IMR-90 (cell line): ENCODE results near the gene JAK1. TPM values are rescaled to one million over a fixed set of nuclear protein-coding genes. Genes with fewer than 3 reads are reported as not detected.

ENCODE experiments used
- ATAC-seq: fragments of 200-7000 bp; cut with Tn5 transposase; 2 replicates; pipeline ENCODE4 v1.9.1; 2020; ENCODE audit warnings: low read depth, mild to moderate bottlenecking, moderate library complexity
- BruUV-seq: library from RNA; stranded (reverse); fragments of 400-500 nt; replicated peaks from 2 replicates; lab custom pipeline; 2021; lab: Mats Ljungman, UMichigan
- CTCF ChIA-PET: fragments of 300-600 bp; formaldehyde crosslinking; extraction: SDS; loops from one replicate; lab custom pipeline; 2021; ENCODE audit warnings: antibody characterized with exemption; lab: Yijun Ruan, JAX
- POLR2A ChIA-PET: fragments of 300-600 bp; sonication (Branson Sonifier 250); formaldehyde crosslinking; loops from one replicate; lab custom pipeline; 2022; ENCODE audit warnings: antibody characterized with exemption; ENCODE audit not compliant: unreplicated experiment; lab: Charles Lee
- DNase-seq: peaks from one replicate; pipeline ENCODE4 v3.0.0; 2013
- H2AFZ ChIP-seq: replicated peaks from 2 replicates; pipeline ENCODE3; 2013; ENCODE audit warnings: low read length, mild to moderate bottlenecking; ENCODE audit not compliant: poor library complexity
- H2AK5ac ChIP-seq: 2 replicates; pipeline ENCODE4 v1.6.1; 2013; ENCODE audit warnings: low read depth, low read length, inconsistent platforms
- H2AK9ac ChIP-seq: replicated peaks from 2 replicates; pipeline ENCODE3; 2013; ENCODE audit warnings: mild to moderate bottlenecking, low read depth, low read length, moderate library complexity; ENCODE audit not compliant: poor library complexity
- H2BK120ac ChIP-seq: 2 replicates; pipeline ENCODE4 v1.6.1; 2013; ENCODE audit warnings: low read depth, low read length, inconsistent platforms
- H2BK15ac ChIP-seq: 3 replicates; pipeline ENCODE4 v1.6.1; 2013; ENCODE audit warnings: low read depth, low read length, inconsistent platforms
- H2BK20ac ChIP-seq: 2 replicates; pipeline ENCODE4 v1.6.1; 2013; ENCODE audit warnings: low read depth, mild to moderate bottlenecking, inconsistent platforms, low read length, moderate library complexity
- H2BK5ac ChIP-seq: 2 replicates; pipeline ENCODE4 v1.6.1; 2013; ENCODE audit warnings: mild to moderate bottlenecking, low read depth, low read length, inconsistent platforms; ENCODE audit not compliant: poor library complexity, severe bottlenecking
- H3K14ac ChIP-seq: replicated peaks from 2 replicates; pipeline ENCODE4 v1.6.1; 2013; ENCODE audit warnings: low read depth, low read length, inconsistent platforms
- H3K18ac ChIP-seq: 2 replicates; pipeline ENCODE4 v1.6.1; 2013; ENCODE audit warnings: low read depth, low read length, control low read depth
- H3K23ac ChIP-seq: 2 replicates; pipeline ENCODE4 v1.6.1; 2013; ENCODE audit warnings: low read depth, low read length, inconsistent platforms
- H3K27ac ChIP-seq: 2 replicates; pipeline ENCODE4 v1.5.1; 2013; ENCODE audit warnings: mild to moderate bottlenecking, control low read depth, low read length; ENCODE audit not compliant: insufficient read depth
- H3K27me3 ChIP-seq: 2 replicates; pipeline ENCODE4 v1.6.1; 2013; ENCODE audit warnings: low read length; ENCODE audit not compliant: control insufficient read depth, insufficient read depth
- H3K36me3 ChIP-seq: 2 replicates; pipeline ENCODE4 v1.6.1; 2013; ENCODE audit warnings: low read length, mixed read lengths; ENCODE audit not compliant: control insufficient read depth, insufficient read depth
- H3K4ac ChIP-seq: 2 replicates; pipeline ENCODE4 v1.6.1; 2013; ENCODE audit warnings: low read depth, low read length, inconsistent platforms
- H3K4me1 ChIP-seq: 2 replicates; pipeline ENCODE4 v1.6.1; 2013; ENCODE audit warnings: low read length, mixed read lengths; ENCODE audit not compliant: control insufficient read depth, insufficient read depth
- H3K4me2 ChIP-seq: 2 replicates; pipeline ENCODE4 v1.6.1; 2013; ENCODE audit warnings: low read depth, mild to moderate bottlenecking, control low read depth, low read length, moderate library complexity
- H3K4me3 ChIP-seq: 2 replicates; pipeline ENCODE4 v1.5.1; 2013; ENCODE audit warnings: low read depth, mild to moderate bottlenecking, control low read depth, low read length, moderate library complexity; ENCODE audit not compliant: insufficient read depth
- H3K56ac ChIP-seq: 2 replicates; pipeline ENCODE4 v1.6.1; 2013; ENCODE audit warnings: low read length, inconsistent platforms; ENCODE audit not compliant: insufficient read depth; ENCODE audit errors: extremely low read depth
- H3K79me1 ChIP-seq, 2 experiments: 2 replicates each; pipeline ENCODE4 v1.6.1; 2013; ENCODE audit warnings: low read length in 2 of 2, inconsistent platforms in 1 of 2, low read depth in 1 of 2
- H3K9ac ChIP-seq: 2 replicates; pipeline ENCODE4 v1.6.1; 2013; ENCODE audit warnings: low read depth, low read length, control low read depth
- H3K9me1 ChIP-seq: 2 replicates; pipeline ENCODE4 v1.6.1; 2013; ENCODE audit warnings: low read length, inconsistent platforms; ENCODE audit not compliant: insufficient read depth
- H3K9me3 ChIP-seq: 2 replicates; pipeline ENCODE4 v1.6.1; 2013; ENCODE audit warnings: low read length; ENCODE audit not compliant: control insufficient read depth, insufficient read depth
- H4K20me1 ChIP-seq: 2 replicates; pipeline ENCODE4 v1.6.1; 2013; ENCODE audit warnings: low read length, inconsistent platforms; ENCODE audit not compliant: insufficient read depth
- H4K5ac ChIP-seq: 2 replicates; pipeline ENCODE4 v1.6.1; 2013; ENCODE audit warnings: mild to moderate bottlenecking, low read depth, low read length, control low read depth
- H4K8ac ChIP-seq, 2 experiments: 2 replicates each; pipeline ENCODE4 v1.6.1; 2013; ENCODE audit warnings: low read depth in 2 of 2, low read length in 2 of 2, control low read depth in 1 of 2, inconsistent platforms in 1 of 2
- H4K91ac ChIP-seq: 2 replicates; pipeline ENCODE4 v1.6.1; 2013; ENCODE audit warnings: low read depth, low read length, inconsistent platforms; ENCODE audit not compliant: insufficient read depth
- BHLHE40 ChIP-seq: fragments of 150-350 bp; IDR thresholded peaks from 2 replicates; pipeline ENCODE4 v1.6.1; 2016; ENCODE audit warnings: mild to moderate bottlenecking, low read depth, low read length
- CEBPB ChIP-seq: IDR thresholded peaks from 2 replicates; pipeline ENCODE4 v1.6.1; 2012; ENCODE audit warnings: low read depth, low read length, improper control_type of control experiment
- CHD1 ChIP-seq: IDR thresholded peaks from 2 replicates; pipeline ENCODE4 v1.6.1; 2012; ENCODE audit warnings: low read depth, low read length, improper control_type of control experiment
- CTCF ChIP-seq: conservative IDR thresholded peaks from 2 replicates; pipeline ENCODE4 v1.5.1; 2012; ENCODE audit warnings: mild to moderate bottlenecking, low read depth, low read length, improper control_type of control experiment
- ELK1 ChIP-seq: fragments of 150-350 bp; IDR thresholded peaks from 2 replicates; pipeline ENCODE4 v1.6.1; 2016; ENCODE audit warnings: low read depth, mild to moderate bottlenecking, low read length, moderate library complexity, borderline replicate concordance
- FOS ChIP-seq: fragments of 150-350 bp; IDR thresholded peaks from 2 replicates; pipeline ENCODE4 v1.6.1; 2016; ENCODE audit warnings: low read depth, low read length
- MAFK ChIP-seq: IDR thresholded peaks from 2 replicates; pipeline ENCODE4 v1.6.1; 2012; ENCODE audit warnings: low read depth, low read length, improper control_type of control experiment
- MAZ ChIP-seq: IDR thresholded peaks from 2 replicates; pipeline ENCODE4 v1.6.1; 2012; ENCODE audit warnings: low read depth, mild to moderate bottlenecking, low read length, improper control_type of control experiment, moderate library complexity, borderline replicate concordance
- MXI1 ChIP-seq: IDR thresholded peaks from 2 replicates; pipeline ENCODE4 v1.6.1; 2012; ENCODE audit warnings: low read depth, mild to moderate bottlenecking, low read length, moderate library complexity, borderline replicate concordance
- NFE2L2 ChIP-seq: fragments of 150-350 bp; IDR thresholded peaks from 2 replicates; pipeline ENCODE4 v1.6.1; 2016; ENCODE audit warnings: low read depth, mild to moderate bottlenecking, low read length
- POLR2A ChIP-seq: IDR thresholded peaks from 2 replicates; pipeline ENCODE4 v1.6.1; 2012; ENCODE audit warnings: mild to moderate bottlenecking, low read depth, low read length
- RAD21 ChIP-seq: IDR thresholded peaks from 2 replicates; pipeline ENCODE4 v1.6.1; 2012; ENCODE audit warnings: low read length, improper control_type of control experiment
- RCOR1 ChIP-seq: IDR thresholded peaks from 2 replicates; pipeline ENCODE4 v1.6.1; 2012; ENCODE audit warnings: mild to moderate bottlenecking, low read length, improper control_type of control experiment; ENCODE audit not compliant: insufficient replicate concordance
- RFX5 ChIP-seq: IDR thresholded peaks from 2 replicates; pipeline ENCODE4 v1.8.0; 2012; ENCODE audit warnings: low read depth, mild to moderate bottlenecking, low read length, moderate library complexity
- SMC3 ChIP-seq: fragments of 150-350 bp; IDR thresholded peaks from 2 replicates; pipeline ENCODE4 v1.6.1; 2016; ENCODE audit warnings: low read depth, mild to moderate bottlenecking, antibody characterized with exemption, low read length, moderate library complexity
- USF2 ChIP-seq: fragments of 150-350 bp; IDR thresholded peaks from 2 replicates; pipeline ENCODE4 v1.6.1; 2017; ENCODE audit warnings: mild to moderate bottlenecking, antibody characterized with exemption, low read length, low read depth
- WGBS, 2 experiments: methylation state at CpG; one replicate each; pipeline versions ENCODE4 v1.1.5 to v1.1.7; 2013; ENCODE audit warnings: missing lambda C conversion rate in 2 of 2; ENCODE audit not compliant: insufficient read length in 1 of 2; ENCODE audit errors: extremely low coverage in 2 of 2; 5-methylcytosine and 5-hydroxymethylcytosine counted together
- dilution Hi-C: fragments of 300-500 bp; cut with HindIII; formaldehyde crosslinking; loops from one replicate; pipeline ENCODE4 v1.14.3; 2018; ENCODE audit warnings: low sequenced_read_pairs; ENCODE audit not compliant: unreplicated experiment
- in situ Hi-C: fragments of 300-500 bp; cut with MboI; formaldehyde crosslinking; loops from 3 replicates; pipeline ENCODE4 v1.14.3; 2019; ENCODE audit warnings: low sequenced_read_pairs, inconsistent platforms, mixed read lengths
- intact Hi-C: fragments of 100-400 bp; cut with micrococcal nuclease; formaldehyde crosslinking; loops from 2 replicates; pipeline ENCODE4 v1.10.0; 2022
- polyA plus RNA-seq, 3 experiments: library from polyadenylated mRNA; depleted of rRNA; stranded (reverse); fragments of >200 nt; gene quantifications; 2 replicates each; pipeline ENCODE4 v1.2.3, GENCODE V29; 2012; ENCODE audit warnings: low replicate concordance in 1 of 3
- total RNA-seq: library from RNA; depleted of rRNA; stranded (reverse); fragments of >200 nt; gene quantifications from 2 replicates; pipeline ENCODE4 v1.2.3, GENCODE V29; 2012

JAK1 gene
- total and polyA plus RNA-seq, 2 of the 4 experiments (the other 2 are of a cell fraction), result 76.9 to 103 TPM

- Histone ChIP-seq H3K4me1 (no peaks in the 10 kb centered on the region), H4K91ac (no peak overlapping the region), H2AFZ (no peak overlapping the region), H4K8ac (no peak overlapping the region), H2BK20ac (no peak overlapping the region), H3K4ac (no peak overlapping the region), H3K14ac (no peak overlapping the region), H3K9me3 (peaks cover 3% of the 10 kb centered on the region; the same call in 1 of the 2 replicates), H4K20me1 (no peaks in the 10 kb centered on the region), H2BK5ac (no peak overlapping the region), H2AK5ac (no peak overlapping the region), H3K9ac (no peak overlapping the region), H3K27ac (no peak overlapping the region), H2BK15ac (no peak overlapping the region), H3K27me3 (no peaks in the 10 kb centered on the region), H3K9me1 (no peaks in the 10 kb centered on the region), H3K56ac (no peak overlapping the region), H3K79me1 (no peaks in the 10 kb centered on the region), H2AK9ac (no peak overlapping the region), H3K23ac (no peak overlapping the region), H3K36me3 (no peaks in the 10 kb centered on the region), H3K4me3 (no peak overlapping the region), H4K5ac (no peak overlapping the region), H3K18ac (no peak overlapping the region), H2BK120ac (no peak overlapping the region), H3K4me2 (no peak overlapping the region)
- ChIA-PET CTCF (interaction anchor here (0.6 kb wide), 2 partner anchors 18 to 518 kb away, joined by 3 read pairs; no protein-coding TSS in a partner anchor), POLR2A (no interaction called here)
- ATAC-seq (no peak), DNase-seq (no peak)
- in situ Hi-C loops (no loop called here), dilution Hi-C loops (no loop called here), intact Hi-C loops (loop anchor here (5.0 kb wide), 1 partner anchor 133 kb away; no protein-coding TSS in a partner anchor)
- TF ChIP-seq RAD21 (no peak), POLR2A (no peak), SMC3 (no peak), MXI1 (no peak), FOS (no peak), RCOR1 (no peak), MAFK (no peak), BHLHE40 (no peak), MAZ (no peak), RFX5 (no peak), CHD1 (no peak), USF2 (no peak), ELK1 (no peak), CTCF (no peak), NFE2L2 (no peak), CEBPB (no peak)
- WGBS, 2 experiments, result no CpG with 5 or more reads among the region's 5 CpGs
- BruUV-seq, result no TSS peak
Observed at GRCh38 chr1:65009724-65010420, 43.5 kb upstream of the JAK1 start.
